ENCODE data around the gene CREB3L2. TPM values are rescaled to one million over a fixed set of nuclear protein-coding genes. Genes with fewer than 3 reads are reported as not detected.

CREB3L2 gene
- total and polyA plus RNA-seq, 9 donors = 21.2 to 110 (median 80.8) TPM

GRCh38 chr7:137882261-137882668 is 119.6 kb downstream of the CREB3L2 start:
- no peaks in the 10 kb centered on the region for H3K36me3 ChIP-seq
- WGBS, 3 donors = 26 to 69% (median 46%) methylated on average over 5 of the region's 5 CpGs
- H3K9me3 ChIP-seq = no peaks in the 10 kb centered on the region
- H3K27ac ChIP-seq = no peak overlapping the region
- no peaks in the 10 kb centered on the region for H3K27me3 ChIP-seq
- no peak overlapping the region for H3K4me3 ChIP-seq
- H3K4me1 ChIP-seq (ENCODE audit: insufficient read depth) = no peaks in the 10 kb centered on the region
- intact Hi-C loops (cut with DNase I) = no loop called here
- no peak for TF ChIP-seq POLR2A (IDR thresholded peaks at IDR 0.05)
- no peak for TF ChIP-seq CTCF (IDR thresholded peaks at IDR 0.05)
- no peak for TF ChIP-seq EP300 (IDR thresholded peaks at IDR 0.05)
- no peak for DNase-seq

GRCh38 chr7:137881607-137882260 is 120.2 kb downstream of the CREB3L2 start:
- TF ChIP-seq CTCF (IDR thresholded peaks at IDR 0.05) (no peak), POLR2A (IDR thresholded peaks at IDR 0.05) (no peak), EP300 (IDR thresholded peaks at IDR 0.05) (no peak)
- intact Hi-C loops (cut with DNase I) = no loop called here
- Histone ChIP-seq H3K9me3 (no peaks in the 10 kb centered on the region), H3K36me3 (no peaks in the 10 kb centered on the region), H3K4me3 (no peak overlapping the region), H3K27ac (no peak overlapping the region), H3K27me3 (no peaks in the 10 kb centered on the region), H3K4me1 (ENCODE audit: insufficient read depth) (peaks cover under 1% of the 10 kb centered on the region)
- no peak for DNase-seq
- WGBS, 3 donors = 92 to 98% (median 96%) methylated on average over 8 of the region's 8 CpGs

- Histone ChIP-seq H3K27ac (no peak overlapping the region), H3K4me3 (no peak overlapping the region), H3K27me3 (no peaks in the 10 kb centered on the region), H3K4me1 (ENCODE audit: insufficient read depth) (peaks cover 2% of the 10 kb centered on the region), H3K9me3 (no peaks in the 10 kb centered on the region), H3K36me3 (no peaks in the 10 kb centered on the region)
- no peak for TF ChIP-seq POLR2A (IDR thresholded peaks at IDR 0.05)
- TF ChIP-seq EP300 (IDR thresholded peaks at IDR 0.05) = no peak
- TF ChIP-seq CTCF (IDR thresholded peaks at IDR 0.05) = no peak
- intact Hi-C loops (cut with DNase I) = no loop called here
- 73 to 77% (median 76%) methylated on average over 5 of the region's 5 CpGs for WGBS, 3 donors
- no peak for DNase-seq
Measured at GRCh38 chr7:137880432-137880831, 121.5 kb downstream of the CREB3L2 start.

GRCh38 chr7:137879357-137880158 is 122.3 kb downstream of the CREB3L2 start:
- intact Hi-C loops (cut with DNase I) = no loop called here
- Histone ChIP-seq H3K9me3 (no peaks in the 10 kb centered on the region), H3K27ac (no peak overlapping the region), H3K4me3 (no peak overlapping the region), H3K4me1 (ENCODE audit: insufficient read depth) (peaks cover 5% of the 10 kb centered on the region), H3K27me3 (no peaks in the 10 kb centered on the region), H3K36me3 (no peaks in the 10 kb centered on the region)
- 79 to 82% (median 82%) methylated on average over 20 of the region's 20 CpGs for WGBS, 3 donors
- no peak for DNase-seq
- TF ChIP-seq CTCF (IDR thresholded peaks at IDR 0.05) (no peak), POLR2A (IDR thresholded peaks at IDR 0.05) (no peak), EP300 (IDR thresholded peaks at IDR 0.05) (no peak)

Measured in ovary (tissue), 9 donors.